ENCODE data around the gene VPS36.

DNA sequence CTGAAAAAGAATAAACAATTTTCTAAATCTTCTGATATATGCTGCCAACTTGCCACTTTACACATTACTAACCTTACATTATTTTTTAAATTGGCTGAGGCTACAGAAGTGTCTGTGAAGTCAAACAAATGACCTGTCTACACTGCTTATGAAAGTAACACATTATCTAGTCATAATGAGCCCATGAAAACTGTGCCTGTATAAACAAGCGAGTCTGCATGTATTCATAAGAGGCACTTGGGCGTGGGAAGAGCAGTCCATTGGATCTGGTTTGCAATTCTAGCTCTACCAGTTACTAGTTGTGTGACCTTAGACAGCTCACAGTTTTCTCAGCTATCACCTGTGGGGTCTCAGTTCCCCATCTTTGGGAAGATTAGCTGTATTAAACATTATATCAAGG is 3.1 kb downstream of the VPS36 start:
- TF ChIP-seq POLR2A (IDR thresholded peaks at IDR 0.05; ENCODE audit: control extremely low read depth in 1 of 2, low read depth in 2 of 2, low read length in 2 of 2) = no peak
- no peak for TF ChIP-seq EGR1 (IDR thresholded peaks at IDR 0.05; ENCODE audit: borderline replicate concordance, low read depth, low read length)
- TF ChIP-seq EP300 (IDR thresholded peaks at IDR 0.05; ENCODE audit: borderline replicate concordance in 1 of 2, low read depth in 2 of 2, low read length in 2 of 2) = no peak
- TF ChIP-seq CTCF (IDR thresholded peaks at IDR 0.05; ENCODE audit: control extremely low read depth in 1 of 3, insufficient read depth in 1 of 3, low read depth in 1 of 3, low read length in 3 of 3) = no peak
- TF ChIP-seq TAF1 (IDR thresholded peaks at IDR 0.05; ENCODE audit: low read depth, low read length) = no peak
- TF ChIP-seq TEAD4 (IDR thresholded peaks at IDR 0.05; ENCODE audit: low read depth, low read length) = no peak

Data from H1 (cell line).